IPS-18a (cell line): ENCODE results near the gene SAMD11.
"Not testable (repeated sequence)": the region's sequence is repeated elsewhere in the genome, so short reads cannot be mapped to it uniquely, and the experiment has no call there.

Experiments
- H3K27ac ChIP-seq: one replicate; pipeline ENCODE4 v1.5.1; 2013; ENCODE audit warnings: low read length
- H3K27me3 ChIP-seq: one replicate; pipeline ENCODE4 v1.6.1; 2013; ENCODE audit warnings: mild to moderate bottlenecking, low read length; ENCODE audit not compliant: control insufficient read depth, insufficient read depth
- H3K36me3 ChIP-seq: one replicate; pipeline ENCODE4 v1.6.1; 2013; ENCODE audit warnings: low read depth, low read length; ENCODE audit not compliant: control insufficient read depth
- H3K4me1 ChIP-seq: one replicate; pipeline ENCODE4 v1.6.1; 2013; ENCODE audit warnings: low read depth, low read length; ENCODE audit not compliant: control insufficient read depth
- H3K4me3 ChIP-seq: one replicate; pipeline ENCODE4 v1.5.1; 2013; ENCODE audit warnings: low read length
- H3K9ac ChIP-seq: one replicate; pipeline ENCODE4 v1.6.1; 2013; ENCODE audit warnings: mild to moderate bottlenecking, low read length, moderate library complexity
- H3K9me3 ChIP-seq: one replicate; pipeline ENCODE4 v1.6.1; 2013; ENCODE audit warnings: low read depth, low read length; ENCODE audit not compliant: control insufficient read depth

SAMD11 gene

GRCh38 chr1:945688-946556 is 22.2 kb downstream of the SAMD11 start:
- Histone ChIP-seq H3K4me3 (no peak overlapping the region), H3K4me1 (no peaks in the 10 kb centered on the region), H3K27me3 (peaks cover 37% of the 10 kb centered on the region), H3K36me3 (peaks cover 31% of the 10 kb centered on the region), H3K27ac (no peak overlapping the region), H3K9me3 (no peaks in the 10 kb centered on the region), H3K9ac (no peak overlapping the region)

- H3K27me3 ChIP-seq = peaks cover 28% of the 10 kb centered on the region
- H3K4me3 ChIP-seq, H3K4me1 ChIP-seq, H3K27ac ChIP-seq, H3K9me3 ChIP-seq, H3K9ac ChIP-seq: not testable (repeated sequence)
- peaks cover 34% of the 10 kb centered on the region for H3K36me3 ChIP-seq
Observed at GRCh38 chr1:946811-947210, 23.1 kb downstream of the SAMD11 start.

GRCh38 chr1:947958-948357 is 24.2 kb downstream of the SAMD11 start:
- peaks cover 44% of the 10 kb centered on the region for H3K36me3 ChIP-seq

GRCh38 chr1:950268-950667 is 26.5 kb downstream of the SAMD11 start:
- Histone ChIP-seq H3K9ac (no peak overlapping the region), H3K9me3 (no peaks in the 10 kb centered on the region), H3K27me3 (no peaks in the 10 kb centered on the region), H3K4me3 (no peak overlapping the region), H3K27ac (no peak overlapping the region), H3K4me1 (no peaks in the 10 kb centered on the region), H3K36me3 (peaks cover 65% of the 10 kb centered on the region)

More at GRCh38 chr1:947958-948357, 24.2 kb downstream of the SAMD11 start:
- no peak overlapping the region for H3K27ac ChIP-seq
- H3K4me3 ChIP-seq = no peak overlapping the region
- H3K27me3 ChIP-seq = peaks cover 17% of the 10 kb centered on the region
- no peaks in the 10 kb centered on the region for H3K4me1 ChIP-seq
- H3K9ac ChIP-seq = no peak overlapping the region
- no peaks in the 10 kb centered on the region for H3K9me3 ChIP-seq

GRCh38 chr1:950881-951280 is 27.2 kb downstream of the SAMD11 start:
- no peaks in the 10 kb centered on the region for H3K9me3 ChIP-seq
- no peak overlapping the region for H3K27ac ChIP-seq
- no peak overlapping the region for H3K4me3 ChIP-seq
- H3K36me3 ChIP-seq = peaks cover 72% of the 10 kb centered on the region
- no peaks in the 10 kb centered on the region for H3K27me3 ChIP-seq
- no peak overlapping the region for H3K9ac ChIP-seq
- H3K4me1 ChIP-seq = no peaks in the 10 kb centered on the region

- Histone ChIP-seq H3K36me3 (peaks cover 76% of the 10 kb centered on the region), H3K4me3 (no peak overlapping the region), H3K4me1 (no peaks in the 10 kb centered on the region), H3K9me3 (no peaks in the 10 kb centered on the region), H3K9ac (no peak overlapping the region), H3K27me3 (no peaks in the 10 kb centered on the region), H3K27ac (no peak overlapping the region)
Observed at GRCh38 chr1:951364-951763, 27.6 kb downstream of the SAMD11 start.

- no peaks in the 10 kb centered on the region for H3K4me1 ChIP-seq
- no peaks in the 10 kb centered on the region for H3K27me3 ChIP-seq
- H3K4me3 ChIP-seq = no peak overlapping the region
- peaks cover 74% of the 10 kb centered on the region for H3K36me3 ChIP-seq
- no peaks in the 10 kb centered on the region for H3K9me3 ChIP-seq
- no peak overlapping the region for H3K27ac ChIP-seq
- H3K9ac ChIP-seq = no peak overlapping the region
Observed at GRCh38 chr1:952201-952600, 28.5 kb downstream of the SAMD11 start.

- H3K27ac ChIP-seq = no peak overlapping the region
- H3K4me1 ChIP-seq = no peaks in the 10 kb centered on the region
- H3K9me3 ChIP-seq = no peaks in the 10 kb centered on the region
- no peak overlapping the region for H3K9ac ChIP-seq
- peaks cover 73% of the 10 kb centered on the region for H3K36me3 ChIP-seq
- H3K4me3 ChIP-seq = no peak overlapping the region
- H3K27me3 ChIP-seq = no peaks in the 10 kb centered on the region
Observed at GRCh38 chr1:952603-953002, 28.9 kb downstream of the SAMD11 start.

- H3K9ac ChIP-seq = no peak overlapping the region
- H3K9me3 ChIP-seq = no peaks in the 10 kb centered on the region
- H3K27me3 ChIP-seq = no peaks in the 10 kb centered on the region
- H3K36me3 ChIP-seq = peaks cover 65% of the 10 kb centered on the region
- H3K4me1 ChIP-seq = no peaks in the 10 kb centered on the region
- no peak overlapping the region for H3K27ac ChIP-seq
- no peak overlapping the region for H3K4me3 ChIP-seq
Observed at GRCh38 chr1:953524-954320, 30.0 kb downstream of the SAMD11 start.

GRCh38 chr1:954927-955326 is 31.2 kb downstream of the SAMD11 start:
- peaks cover 54% of the 10 kb centered on the region for H3K36me3 ChIP-seq
- no peak overlapping the region for H3K4me3 ChIP-seq
- H3K9me3 ChIP-seq = no peaks in the 10 kb centered on the region
- no peak overlapping the region for H3K27ac ChIP-seq
- no peak overlapping the region for H3K9ac ChIP-seq
- no peaks in the 10 kb centered on the region for H3K4me1 ChIP-seq
- H3K27me3 ChIP-seq = peaks cover 8% of the 10 kb centered on the region

- Histone ChIP-seq H3K36me3 (peaks cover 49% of the 10 kb centered on the region), H3K4me3 (no peak overlapping the region), H3K27me3 (peaks cover 12% of the 10 kb centered on the region), H3K9me3 (no peaks in the 10 kb centered on the region), H3K27ac (no peak overlapping the region), H3K9ac (no peak overlapping the region), H3K4me1 (no peaks in the 10 kb centered on the region)
Observed at GRCh38 chr1:955474-955873, 31.8 kb downstream of the SAMD11 start.
